Stimulated activated CD4-positive, alpha-beta T cell treated with anti-CD3 and anti-CD28 coated beads, TNF-alpha, amount 100 ng/mL, for 48 hours (primary cell): ENCODE data around the gene FLT3LG.
A peak's percentile ranks its signal among the peaks of the same experiment; 100 is the strongest.

ENCODE experiments used
- DNase-seq, 3 donors: peaks; one replicate each; pipeline ENCODE4 v3.0.0-alpha.2; 2020; ENCODE audit warnings: low read depth in 3 of 3

FLT3LG gene

GRCh38 chr19:49473868-49474541 lies at the start of gene FLT3LG:
Gene FLT3LG (plus strand): TSS chr19:49474215. CDS start chr19:49474640, 425 bp downstream.
- DNase-seq: peak; percentile 77 to 86 (median 80)

DNA sequence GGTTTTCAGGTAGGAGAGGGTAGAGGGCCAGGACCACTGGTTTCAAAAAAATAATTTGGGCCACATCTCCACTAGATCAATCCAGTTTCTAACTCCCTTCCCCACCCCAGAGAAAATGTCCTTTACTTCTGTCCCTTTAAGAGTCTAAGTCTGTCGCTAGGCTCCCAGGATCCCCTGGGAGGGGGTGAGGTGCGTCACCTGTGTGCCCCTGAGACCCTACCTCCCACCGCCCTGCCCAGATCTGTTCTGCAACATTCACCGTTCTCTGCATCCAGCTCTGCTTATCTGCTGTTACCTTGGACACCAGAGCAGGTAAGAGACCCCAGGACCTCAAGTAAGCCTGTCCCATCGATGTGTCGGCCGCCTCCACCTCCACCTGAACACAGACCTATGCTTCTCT lies 48.8 kb upstream of the FLT3LG start, which contains the start of gene GFY:
GFY (plus strand) TSS at position 211 of the 400 bp plus-strand sequence. CDS start 1,043 bp downstream, outside the sequence.
- no peak for DNase-seq

- DNase-seq: peak in 1 of 3 donors; percentile 49
Observed at GRCh38 chr19:49425922-49426592, 48.0 kb upstream of the FLT3LG start.

DNA sequence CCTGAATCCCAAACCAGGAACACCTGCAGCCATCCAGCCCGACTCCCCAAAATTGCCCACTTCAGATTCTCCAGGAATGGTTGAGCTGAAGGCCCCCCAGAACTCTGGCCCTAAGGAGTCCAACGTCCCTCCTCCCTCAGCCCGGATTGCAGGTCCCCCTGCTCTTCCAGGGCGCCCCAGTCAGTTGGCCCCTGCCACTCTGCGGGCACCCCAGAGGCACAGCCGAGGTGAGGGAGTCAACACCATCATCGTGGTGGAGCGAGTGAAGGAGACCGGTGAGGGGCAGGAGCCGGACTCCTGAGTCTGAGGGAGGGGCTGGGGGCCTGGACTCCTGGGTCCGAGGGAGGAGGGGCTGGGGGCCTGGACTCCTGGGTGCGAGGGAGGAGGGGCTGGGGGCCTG lies 46.7 kb upstream of the FLT3LG start:
- no peak for DNase-seq

DNA sequence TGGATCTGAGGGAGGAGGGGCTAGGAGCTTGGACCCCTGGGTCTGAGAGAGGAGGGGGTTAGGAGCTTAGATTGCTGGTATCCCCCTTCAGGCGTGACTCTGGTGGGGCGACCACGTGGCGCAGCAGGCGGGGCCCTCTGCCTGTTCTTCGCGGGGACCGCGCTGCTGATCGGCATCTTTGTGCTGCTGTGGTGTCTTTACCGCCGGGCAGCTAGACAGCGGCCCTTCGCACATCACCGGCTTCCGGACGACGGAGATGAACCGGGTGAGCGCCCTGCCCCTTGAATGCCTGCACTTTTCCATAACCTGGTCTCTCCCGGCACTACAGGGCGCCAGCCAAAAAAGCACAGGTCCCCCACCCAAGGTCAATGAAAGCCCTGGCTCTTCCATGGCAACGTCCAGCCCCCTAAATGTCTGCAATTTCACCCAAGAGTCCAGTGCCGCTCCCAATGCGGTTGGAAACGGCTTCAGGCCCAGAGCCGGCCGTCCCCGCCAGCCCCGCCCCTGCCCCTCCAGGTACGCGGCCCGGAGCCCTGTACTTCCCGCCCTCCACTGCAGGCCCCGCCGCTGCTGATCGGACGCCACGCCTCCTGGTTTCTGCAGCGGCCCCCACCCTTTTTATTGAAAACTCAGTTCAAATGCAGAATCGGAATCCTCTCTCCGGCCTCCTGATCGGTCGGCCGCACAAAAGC lies 46.0 kb upstream of the FLT3LG start:
- DNase-seq: no peak

DNA sequence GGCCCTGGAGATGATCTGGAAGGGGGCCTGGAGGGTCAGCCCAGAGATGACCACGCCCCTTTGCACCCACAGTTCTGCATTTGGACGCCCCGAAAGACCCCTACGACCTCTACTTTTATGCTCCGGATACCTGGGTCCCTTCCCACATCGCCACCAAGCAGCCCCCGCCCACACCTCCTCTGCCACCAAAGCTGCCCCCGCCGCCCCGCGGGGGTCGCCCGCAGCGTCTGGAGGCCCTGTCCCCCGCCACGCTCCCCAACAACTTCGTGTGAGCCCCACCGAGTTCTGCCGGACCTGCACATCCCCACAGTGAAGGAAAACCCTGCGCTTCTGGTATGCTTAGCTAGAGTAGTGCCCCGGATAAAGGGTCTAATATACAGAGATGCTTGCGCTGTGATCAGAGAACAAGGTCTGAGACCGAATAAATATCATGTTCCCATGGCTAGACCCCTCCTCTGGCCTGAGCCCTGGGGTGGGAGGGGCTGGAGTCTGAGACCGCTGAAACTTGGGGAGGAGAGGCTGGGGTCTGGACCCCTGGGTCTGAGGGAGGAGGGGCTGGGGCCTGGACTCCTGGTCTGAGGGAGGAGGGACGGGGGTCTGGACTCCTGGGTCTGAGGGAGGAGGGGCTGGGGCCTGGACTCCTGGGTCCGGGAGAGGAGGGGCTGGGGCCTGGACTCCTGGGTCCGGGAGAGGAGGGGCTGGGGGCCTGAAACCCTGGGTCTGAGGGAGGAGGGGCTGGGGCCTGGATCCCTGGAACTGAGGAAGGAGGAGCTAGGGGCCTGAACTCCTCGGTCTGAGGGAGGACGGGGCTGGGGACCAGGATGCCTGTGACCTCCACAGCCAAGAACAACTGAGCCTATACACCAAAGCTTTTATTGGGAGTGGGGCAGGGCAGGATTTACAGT lies 45.2 kb upstream of the FLT3LG start:
- no peak for DNase-seq

GRCh38 chr19:49430172-49430677 lies 43.8 kb upstream of the FLT3LG start:
- no peak for DNase-seq

GRCh38 chr19:49430678-49431329 lies 43.2 kb upstream of the FLT3LG start:
- DNase-seq: no peak

GRCh38 chr19:49431330-49431749 lies 42.7 kb upstream of the FLT3LG start:
- no peak for DNase-seq

DNA sequence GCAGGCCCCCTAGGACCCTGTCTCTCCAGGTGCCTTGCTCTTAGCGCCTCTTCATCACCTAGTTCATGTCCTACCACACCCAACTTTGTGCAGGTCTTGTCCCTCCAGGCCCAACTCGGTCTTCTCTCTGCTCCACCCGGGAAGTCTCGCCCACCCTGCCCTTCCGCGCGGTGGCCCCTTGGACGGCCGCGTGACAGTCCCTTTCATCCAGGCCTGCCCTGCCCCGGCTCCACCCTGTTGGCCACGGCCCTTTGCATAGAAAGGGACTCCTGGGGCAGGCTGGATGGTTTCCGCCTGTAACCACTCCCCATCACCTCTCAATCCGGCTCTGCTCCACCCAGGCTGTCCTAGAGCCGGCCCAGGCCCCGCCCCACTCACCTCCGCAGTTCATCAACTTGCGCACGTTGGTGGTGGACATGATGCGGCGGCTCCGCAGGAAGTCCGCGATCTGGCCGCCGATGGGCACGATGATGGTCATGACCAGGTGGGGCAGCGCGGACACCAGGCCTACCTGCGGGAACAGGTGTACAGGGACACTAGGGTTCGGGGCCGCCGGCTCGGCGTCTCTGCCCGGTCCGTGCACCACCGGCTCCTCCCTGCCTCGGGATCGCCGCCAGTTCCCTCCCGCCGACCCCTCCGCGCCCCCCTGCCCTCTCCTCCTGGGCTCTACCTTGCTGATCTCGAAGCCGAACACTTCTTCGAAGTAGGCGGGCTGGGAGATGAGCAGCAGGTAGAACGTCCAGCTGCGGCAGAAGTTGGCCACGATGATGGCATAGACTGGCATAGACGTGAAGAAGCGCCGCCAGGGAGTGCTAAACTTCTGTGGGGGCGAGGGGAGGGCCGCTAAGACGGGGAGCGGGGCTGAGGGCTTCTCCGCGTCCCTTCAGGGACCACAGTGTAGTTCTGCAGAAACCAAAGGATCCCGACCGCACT lies 41.6 kb upstream of the FLT3LG start:
- no peak for DNase-seq

- no peak for DNase-seq
Observed at GRCh38 chr19:49433240-49433901, 40.6 kb upstream of the FLT3LG start.

DNA sequence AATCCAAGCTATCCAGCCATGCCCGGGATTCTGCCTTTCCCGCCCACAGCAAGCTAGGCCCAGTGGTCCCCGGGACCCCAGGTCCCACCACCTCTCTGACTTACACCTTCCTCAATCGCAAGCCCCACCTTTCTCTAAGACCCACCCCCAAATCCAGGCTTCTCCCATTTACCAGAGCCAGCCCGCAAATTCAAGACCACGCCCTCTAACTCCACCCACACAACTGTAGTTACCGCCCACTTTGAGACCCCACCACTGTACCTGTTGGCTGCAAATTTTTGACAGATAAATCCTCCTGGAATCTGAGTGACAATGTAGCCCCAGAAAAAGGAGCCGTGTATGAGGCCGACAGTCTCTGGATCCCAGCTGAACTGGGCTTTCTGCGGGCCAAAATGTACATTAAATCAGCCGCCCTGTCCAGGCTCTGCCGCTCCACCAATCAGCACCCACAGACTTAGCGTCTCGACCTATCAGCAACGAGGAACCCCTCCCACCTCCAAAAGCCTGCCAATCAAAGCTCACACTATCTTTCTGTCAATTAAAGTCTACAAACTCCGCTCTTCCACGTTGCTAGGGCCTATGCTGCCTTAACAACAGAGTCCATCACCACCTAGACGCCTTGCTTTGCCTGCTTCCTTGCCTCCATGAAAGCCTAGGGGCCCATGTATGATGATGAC lies 39.0 kb upstream of the FLT3LG start:
- no peak for DNase-seq

DNA sequence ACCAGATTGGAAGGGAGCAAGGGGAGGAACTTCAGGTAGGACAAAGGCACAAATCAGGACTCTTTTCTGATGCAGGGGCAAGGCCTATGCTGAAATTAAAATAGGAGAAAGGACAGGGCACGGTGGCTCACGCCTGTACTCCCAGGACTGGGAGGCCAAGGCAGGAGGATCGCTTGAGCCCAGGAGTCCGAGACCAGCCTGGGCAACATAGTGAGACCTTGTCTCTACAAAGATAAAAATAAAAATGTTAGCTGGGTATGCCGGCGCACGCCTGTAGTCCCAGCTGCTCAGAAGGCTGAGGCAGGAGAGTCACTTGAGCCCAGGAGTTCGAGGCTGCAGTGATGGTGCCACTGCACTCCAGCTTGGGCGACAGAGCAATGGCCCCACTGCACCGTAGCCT lies 38.3 kb upstream of the FLT3LG start:
- DNase-seq: no peak

- DNase-seq: peak in 2 of 3 donors; percentile 55 to 70
Observed at GRCh38 chr19:49436381-49437017, 37.5 kb upstream of the FLT3LG start.

GRCh38 chr19:49437231-49437630 lies 36.8 kb upstream of the FLT3LG start:
- no peak for DNase-seq

- DNase-seq: no peak
Observed at GRCh38 chr19:49438261-49438660, 35.8 kb upstream of the FLT3LG start.

GRCh38 chr19:49439836-49440235 lies 34.2 kb upstream of the FLT3LG start:
- DNase-seq: no peak
